Mesendoderm (in vitro differentiated cells): ENCODE data around the gene FAM117B.

Source experiments
- DNase-seq: peaks from one replicate; pipeline ENCODE4 v3.0.0; 2013
- H2AK5ac ChIP-seq: 2 replicates; pipeline ENCODE4 v1.6.1; 2013; ENCODE audit warnings: low read length, inconsistent platforms
- H2BK120ac ChIP-seq: 2 replicates; pipeline ENCODE4 v1.6.1; 2013; ENCODE audit warnings: low read depth, mild to moderate bottlenecking, low read length, moderate library complexity, mixed read lengths
- H2BK15ac ChIP-seq: replicated peaks from 2 replicates; pipeline ENCODE4 v1.6.1; 2013; ENCODE audit warnings: low read depth, mild to moderate bottlenecking, moderate library complexity
- H2BK5ac ChIP-seq: 2 replicates; pipeline ENCODE4 v1.6.1; 2013; ENCODE audit warnings: low read length, inconsistent platforms
- H3K18ac ChIP-seq: 2 replicates; pipeline ENCODE4 v1.6.1; 2013; ENCODE audit warnings: mild to moderate bottlenecking, low read length, mixed read lengths
- H3K23ac ChIP-seq: one replicate; pipeline ENCODE4 v1.6.1; 2013; ENCODE audit warnings: low read length
- H3K27ac ChIP-seq: 2 replicates; pipeline ENCODE4 v1.5.1; 2013; ENCODE audit warnings: low read depth, mild to moderate bottlenecking, inconsistent platforms, low read length, moderate library complexity
- H3K27me3 ChIP-seq: 2 replicates; pipeline ENCODE4 v1.6.1; 2013; ENCODE audit warnings: low read length, control low read depth, mild to moderate bottlenecking, inconsistent platforms; ENCODE audit not compliant: insufficient read depth, poor library complexity
- H3K36me3 ChIP-seq: 2 replicates; pipeline ENCODE4 v1.6.1; 2013; ENCODE audit warnings: low read length, inconsistent platforms; ENCODE audit not compliant: control insufficient read depth, insufficient read depth
- H3K4ac ChIP-seq: one replicate; pipeline ENCODE4 v1.6.1; 2013; ENCODE audit warnings: low read depth, mild to moderate bottlenecking, low read length, moderate library complexity
- H3K4me1 ChIP-seq: 2 replicates; pipeline ENCODE4 v1.6.1; 2013; ENCODE audit warnings: low read depth, low read length, inconsistent platforms; ENCODE audit not compliant: control insufficient read depth
- H3K4me2 ChIP-seq: 2 replicates; pipeline ENCODE4 v1.6.1; 2013; ENCODE audit warnings: low read length
- H3K4me3 ChIP-seq: 2 replicates; pipeline ENCODE4 v1.5.1; 2013; ENCODE audit warnings: mild to moderate bottlenecking, low read length
- H3K56ac ChIP-seq: one replicate; pipeline ENCODE4 v1.6.1; 2013; ENCODE audit warnings: low read length
- H3K79me1 ChIP-seq: 2 replicates; pipeline ENCODE4 v1.6.1; 2013; ENCODE audit warnings: low read length, inconsistent platforms
- H3K79me2 ChIP-seq: 2 replicates; pipeline ENCODE4 v1.6.1; 2013; ENCODE audit warnings: mild to moderate bottlenecking, low read length; ENCODE audit not compliant: control insufficient read depth, insufficient read depth
- H3K9ac ChIP-seq: 2 replicates; pipeline ENCODE4 v1.6.1; 2013; ENCODE audit warnings: low read length, inconsistent platforms
- H4K5ac ChIP-seq: one replicate; pipeline ENCODE4 v1.6.1; 2013; ENCODE audit warnings: low read length
- H4K8ac ChIP-seq: one replicate; pipeline ENCODE4 v1.6.1; 2013; ENCODE audit warnings: low read depth, mild to moderate bottlenecking, control low read depth, low read length, moderate library complexity
- WGBS: extraction: QIAGEN DNeasy Blood & Tissue Kit; methylation state at CpG from one replicate; pipeline ENCODE4 v1.1.7; 2013; ENCODE audit warnings: low lambda C conversion rate, missing lambda C conversion rate; ENCODE audit not compliant: insufficient coverage; ENCODE audit errors: extremely low coverage; 5-methylcytosine and 5-hydroxymethylcytosine counted together

Gene FAM117B

GRCh38 chr2:202681688-202682205, 47.0 kb downstream of the FAM117B start:
- H2BK5ac ChIP-seq, result no peak overlapping the region
- no peak overlapping the region for H3K27ac ChIP-seq
- H2AK5ac ChIP-seq, result no peak overlapping the region
- H3K79me1 ChIP-seq, result peaks cover 4% of the 10 kb centered on the region
- H3K18ac ChIP-seq, result no peak overlapping the region
- DNase-seq, result no peak
- H3K36me3 ChIP-seq, result no peaks in the 10 kb centered on the region
- peaks cover 5% of the 10 kb centered on the region for H3K79me2 ChIP-seq
- no peaks in the 10 kb centered on the region for H3K27me3 ChIP-seq
- no peak overlapping the region for H3K9ac ChIP-seq
- no peaks in the 10 kb centered on the region for H3K4me1 ChIP-seq
- whole genome bisulfite sequencing, result no CpG with 5 or more reads among the region's 9 CpGs
- no peak overlapping the region for H4K8ac ChIP-seq
- no peak overlapping the region for H3K4me3 ChIP-seq
- peak overlapping the region; percentile 75 for H3K23ac ChIP-seq
- no peak overlapping the region for H3K4ac ChIP-seq
- H2BK15ac ChIP-seq, result no peak overlapping the region
- H3K56ac ChIP-seq, result no peak overlapping the region
- no peak overlapping the region for H4K5ac ChIP-seq
- no peak overlapping the region for H3K4me2 ChIP-seq
- no peak overlapping the region for H2BK120ac ChIP-seq

GRCh38 chr2:202682274-202682673, 47.5 kb downstream of the FAM117B start:
- Histone ChIP-seq H2BK120ac (no peak overlapping the region), H3K4me1 (no peaks in the 10 kb centered on the region), H3K27me3 (no peaks in the 10 kb centered on the region), H3K23ac (peak overlapping the region; percentile 75), H3K4me2 (no peak overlapping the region), H4K5ac (no peak overlapping the region), H3K79me1 (peaks cover 4% of the 10 kb centered on the region), H3K27ac (no peak overlapping the region), H3K9ac (no peak overlapping the region), H2BK15ac (no peak overlapping the region), H2AK5ac (no peak overlapping the region), H3K79me2 (peaks cover 9% of the 10 kb centered on the region), H3K4ac (no peak overlapping the region), H3K18ac (no peak overlapping the region), H2BK5ac (no peak overlapping the region), H3K4me3 (no peak overlapping the region), H3K36me3 (no peaks in the 10 kb centered on the region), H3K56ac (no peak overlapping the region), H4K8ac (no peak overlapping the region)
- WGBS, result no CpG with 5 or more reads among the region's 12 CpGs
- peak; percentile 25 for DNase-seq

- H3K27ac ChIP-seq, result no peak overlapping the region
These were observed 52.5 kb downstream of the FAM117B start for GRCh38 chr2:202687276-202687675.

GRCh38 chr2:202689459-202689858, 54.7 kb downstream of the FAM117B start:
- no peak overlapping the region for H3K56ac ChIP-seq
- peaks cover 2% of the 10 kb centered on the region for H3K79me1 ChIP-seq
- H3K18ac ChIP-seq, result no peak overlapping the region
- no peak overlapping the region for H2BK5ac ChIP-seq
- H3K79me2 ChIP-seq, result peaks cover 5% of the 10 kb centered on the region
- DNase-seq, result no peak
- no peak overlapping the region for H3K23ac ChIP-seq
- no CpG with 5 or more reads among the region's 2 CpGs for WGBS
- no peak overlapping the region for H2BK120ac ChIP-seq
- no peaks in the 10 kb centered on the region for H3K36me3 ChIP-seq
- no peaks in the 10 kb centered on the region for H3K4me1 ChIP-seq
- no peaks in the 10 kb centered on the region for H3K27me3 ChIP-seq
- no peak overlapping the region for H3K4me3 ChIP-seq
- no peak overlapping the region for H2AK5ac ChIP-seq
- no peak overlapping the region for H3K4ac ChIP-seq
- H3K9ac ChIP-seq, result no peak overlapping the region
- H2BK15ac ChIP-seq, result no peak overlapping the region
- no peak overlapping the region for H3K27ac ChIP-seq
- H4K8ac ChIP-seq, result no peak overlapping the region
- no peak overlapping the region for H3K4me2 ChIP-seq
- no peak overlapping the region for H4K5ac ChIP-seq

More at GRCh38 chr2:202687276-202687675, 52.5 kb downstream of the FAM117B start:
- no peak overlapping the region for H3K4me3 ChIP-seq
- no peak overlapping the region for H4K5ac ChIP-seq
- no peaks in the 10 kb centered on the region for H3K27me3 ChIP-seq
- no peak overlapping the region for H3K56ac ChIP-seq
- no peak overlapping the region for H2BK5ac ChIP-seq
- H3K9ac ChIP-seq, result no peak overlapping the region
- H3K18ac ChIP-seq, result no peak overlapping the region
- DNase-seq, result no peak
- no peak overlapping the region for H4K8ac ChIP-seq
- no CpG with 5 or more reads among the region's 3 CpGs for WGBS
- no peak overlapping the region for H3K23ac ChIP-seq
- no peaks in the 10 kb centered on the region for H3K36me3 ChIP-seq
- H3K79me1 ChIP-seq, result peaks cover 3% of the 10 kb centered on the region
- H3K4me1 ChIP-seq, result no peaks in the 10 kb centered on the region
- H2AK5ac ChIP-seq, result no peak overlapping the region
- no peak overlapping the region for H2BK120ac ChIP-seq
- H3K4me2 ChIP-seq, result no peak overlapping the region
- H3K79me2 ChIP-seq, result peaks cover 6% of the 10 kb centered on the region
- no peak overlapping the region for H2BK15ac ChIP-seq
- H3K4ac ChIP-seq, result no peak overlapping the region

- H4K8ac ChIP-seq, result no peak overlapping the region
- no CpG with 5 or more reads among the region's 2 CpGs for WGBS
- no peak overlapping the region for H2BK15ac ChIP-seq
- no peak overlapping the region for H2AK5ac ChIP-seq
- no peak overlapping the region for H3K4ac ChIP-seq
- H3K9ac ChIP-seq, result no peak overlapping the region
- no peak overlapping the region for H3K4me2 ChIP-seq
- no peak overlapping the region for H4K5ac ChIP-seq
- DNase-seq, result no peak
- H3K4me3 ChIP-seq, result no peak overlapping the region
- H3K18ac ChIP-seq, result no peak overlapping the region
- peaks cover 2% of the 10 kb centered on the region for H3K79me1 ChIP-seq
- H3K23ac ChIP-seq, result no peak overlapping the region
- H3K79me2 ChIP-seq, result peaks cover 5% of the 10 kb centered on the region
- no peaks in the 10 kb centered on the region for H3K27me3 ChIP-seq
- no peak overlapping the region for H2BK120ac ChIP-seq
- H3K36me3 ChIP-seq, result no peaks in the 10 kb centered on the region
- no peaks in the 10 kb centered on the region for H3K4me1 ChIP-seq
- H2BK5ac ChIP-seq, result no peak overlapping the region
- no peak overlapping the region for H3K27ac ChIP-seq
- H3K56ac ChIP-seq, result no peak overlapping the region
These were observed 55.1 kb downstream of the FAM117B start for GRCh38 chr2:202689898-202690297.

- no peak overlapping the region for H3K18ac ChIP-seq
- H3K79me2 ChIP-seq, result peaks cover 5% of the 10 kb centered on the region
- H4K5ac ChIP-seq, result no peak overlapping the region
- no peak for DNase-seq
- H3K4me2 ChIP-seq, result no peak overlapping the region
- H3K27me3 ChIP-seq, result no peaks in the 10 kb centered on the region
- H3K4ac ChIP-seq, result no peak overlapping the region
- H2BK15ac ChIP-seq, result no peak overlapping the region
- H3K23ac ChIP-seq, result no peak overlapping the region
- no peak overlapping the region for H3K4me3 ChIP-seq
- no peak overlapping the region for H2BK5ac ChIP-seq
- no peak overlapping the region for H3K56ac ChIP-seq
- peaks cover 4% of the 10 kb centered on the region for H3K79me1 ChIP-seq
- no peak overlapping the region for H3K27ac ChIP-seq
- H2AK5ac ChIP-seq, result no peak overlapping the region
- H3K9ac ChIP-seq, result no peak overlapping the region
- WGBS, result no CpG with 5 or more reads among the region's 3 CpGs
- no peaks in the 10 kb centered on the region for H3K36me3 ChIP-seq
- H4K8ac ChIP-seq, result no peak overlapping the region
- no peak overlapping the region for H2BK120ac ChIP-seq
- no peaks in the 10 kb centered on the region for H3K4me1 ChIP-seq
These were observed 55.6 kb downstream of the FAM117B start for GRCh38 chr2:202690321-202690900.
